A673 (cell line): Measurements from ENCODE around the gene SYTL4.

Source experiments
- CTCF ChIP-seq: fragments of 300-800, 200-600 bp; sonication (generic); conservative IDR thresholded peaks from 2 replicates; pipeline ENCODE4 v1.5.1; 2017; ENCODE audit warnings: low read depth, mild to moderate bottlenecking, antibody characterized with exemption, low read length, moderate library complexity, mixed read lengths
- EZH2 ChIP-seq: fragments of 200-600 bp; sonication (generic); IDR thresholded peaks from 2 replicates; pipeline ENCODE4 v1.6.1; 2017; ENCODE audit warnings: borderline replicate concordance, low read depth, mild to moderate bottlenecking, mixed read lengths, antibody characterized with exemption, low read length; ENCODE audit not compliant: poor library complexity, severe bottlenecking

GRCh38 chrX:100659431-100660137 is 72.3 kb downstream of the SYTL4 start:
- no peak for TF ChIP-seq CTCF
- TF ChIP-seq EZH2, result no peak
